ENCODE results near the gene LAPTM4A.
A peak's percentile ranks its signal among the peaks of the same experiment; 100 is the strongest.

LAPTM4A gene

DNA sequence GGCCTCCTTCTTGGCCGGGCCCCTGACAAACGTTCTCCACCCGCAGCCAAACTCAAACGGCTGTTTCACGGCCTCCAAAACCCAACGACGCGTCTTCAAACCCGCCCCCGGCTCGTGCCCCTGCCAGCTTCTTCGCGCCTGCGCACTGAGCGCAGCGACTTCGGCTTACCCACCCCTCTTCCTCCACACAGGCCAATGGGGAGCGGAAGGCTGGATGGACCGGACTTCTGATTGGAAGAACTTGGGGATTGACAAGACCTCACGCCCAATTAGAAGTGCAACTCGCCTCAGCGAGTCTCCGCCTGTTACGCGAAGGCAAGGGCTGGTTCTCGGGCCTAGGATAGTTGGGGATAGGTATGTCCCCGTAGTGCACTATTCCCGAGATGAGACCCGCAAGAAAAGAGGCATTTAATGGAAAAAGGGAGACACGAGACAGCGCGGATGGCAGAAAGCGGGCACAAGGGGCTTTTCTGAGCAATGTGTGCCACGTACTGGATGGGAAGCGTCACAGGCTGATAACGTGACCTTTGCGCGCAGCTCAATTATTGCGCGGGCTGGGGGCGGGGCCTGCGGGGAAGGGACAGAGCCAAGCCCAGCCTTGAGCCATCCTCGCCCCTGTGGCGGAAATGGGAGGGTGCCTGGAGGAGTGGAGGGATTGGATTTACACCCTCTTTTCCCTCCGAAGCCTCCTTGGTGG lies at the start of gene LAPTM4A:
Gene LAPTM4A (minus strand): TSS at position 97 of the 697 bp plus-strand sequence. CDS start 108 bp downstream, outside the sequence.
- in situ Hi-C loops (cut with MboI; ENCODE audit: low sequenced_read_pairs): no loop called here
- H3K27me3 ChIP-seq (ENCODE audit: low read depth): peaks cover 6% of the 10 kb centered on the region; the same call in 1 of the 2 replicates
- no peaks in the 10 kb centered on the region for H3K9me3 ChIP-seq

DNA sequence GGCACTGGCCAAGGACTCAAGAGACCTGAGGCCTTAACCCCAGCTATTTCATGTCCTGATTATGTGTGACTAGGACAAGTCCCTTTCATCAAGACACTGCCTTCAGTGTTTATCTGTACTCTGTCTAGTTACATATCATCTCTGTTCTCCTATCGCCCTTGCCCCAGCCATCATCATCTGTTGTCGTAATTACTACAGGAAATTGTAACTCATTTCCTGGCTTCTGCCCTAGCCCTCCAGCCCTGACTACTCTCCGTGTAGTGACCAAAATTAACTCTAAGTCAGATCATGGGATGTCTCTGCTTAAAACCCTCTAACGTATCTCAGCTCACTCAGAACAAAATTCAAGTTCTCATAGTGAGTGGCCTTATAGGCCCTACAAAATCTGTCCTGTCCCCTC lies 49.3 kb upstream of the LAPTM4A start:
- no peak for DNase-seq (ENCODE audit: low spot score in 2 of 2)
- H3K4me3 ChIP-seq: no peak overlapping the region
- H3K36me3 ChIP-seq (replicated peaks): no peaks in the 10 kb centered on the region
- in situ Hi-C loops (cut with MboI; ENCODE audit: low sequenced_read_pairs): no loop called here
- no peaks in the 10 kb centered on the region for H3K27me3 ChIP-seq (ENCODE audit: low read depth)
- no peaks in the 10 kb centered on the region for H3K9me3 ChIP-seq
- no peaks in the 10 kb centered on the region for H3K4me1 ChIP-seq

More for the DNA sequence above, at the start of gene LAPTM4A:
- DNase-seq (ENCODE audit: low spot score in 2 of 2): peak; percentile 98
- peaks cover 18% of the 10 kb centered on the region for H3K4me1 ChIP-seq
- H3K4me3 ChIP-seq: peak within 1 kb of the TSS; percentile 67
- H3K36me3 ChIP-seq (replicated peaks): no peaks in the 10 kb centered on the region

DNA sequence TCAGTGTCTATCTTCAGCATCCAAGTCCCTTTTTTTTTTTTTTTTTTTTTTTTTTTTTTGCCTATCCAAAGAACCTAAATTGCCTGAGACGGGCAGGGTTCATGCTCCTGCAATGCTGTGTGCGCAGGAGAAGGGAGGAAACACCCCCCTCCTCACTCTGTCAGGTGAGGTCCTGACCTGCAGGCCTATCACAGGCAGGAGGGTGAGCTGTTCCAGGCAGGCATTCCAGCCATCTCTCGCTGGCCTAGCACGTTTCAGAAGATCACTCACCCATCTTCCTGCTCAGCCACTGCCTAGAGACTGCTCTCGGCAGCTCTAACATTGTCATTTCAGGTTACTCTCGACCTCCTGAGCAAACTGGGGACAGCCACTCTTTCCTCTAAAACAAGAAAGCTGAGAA lies 48.4 kb upstream of the LAPTM4A start:
- H3K4me3 ChIP-seq: no peak overlapping the region
- H3K36me3 ChIP-seq (replicated peaks): no peaks in the 10 kb centered on the region
- peaks cover under 1% of the 10 kb centered on the region; the same call in 1 of the 2 replicates for H3K4me1 ChIP-seq
- in situ Hi-C loops (cut with MboI; ENCODE audit: low sequenced_read_pairs): no loop called here
- no peak for DNase-seq (ENCODE audit: low spot score in 2 of 2)
- no peaks in the 10 kb centered on the region for H3K9me3 ChIP-seq
- H3K27me3 ChIP-seq (ENCODE audit: low read depth): no peaks in the 10 kb centered on the region

DNA sequence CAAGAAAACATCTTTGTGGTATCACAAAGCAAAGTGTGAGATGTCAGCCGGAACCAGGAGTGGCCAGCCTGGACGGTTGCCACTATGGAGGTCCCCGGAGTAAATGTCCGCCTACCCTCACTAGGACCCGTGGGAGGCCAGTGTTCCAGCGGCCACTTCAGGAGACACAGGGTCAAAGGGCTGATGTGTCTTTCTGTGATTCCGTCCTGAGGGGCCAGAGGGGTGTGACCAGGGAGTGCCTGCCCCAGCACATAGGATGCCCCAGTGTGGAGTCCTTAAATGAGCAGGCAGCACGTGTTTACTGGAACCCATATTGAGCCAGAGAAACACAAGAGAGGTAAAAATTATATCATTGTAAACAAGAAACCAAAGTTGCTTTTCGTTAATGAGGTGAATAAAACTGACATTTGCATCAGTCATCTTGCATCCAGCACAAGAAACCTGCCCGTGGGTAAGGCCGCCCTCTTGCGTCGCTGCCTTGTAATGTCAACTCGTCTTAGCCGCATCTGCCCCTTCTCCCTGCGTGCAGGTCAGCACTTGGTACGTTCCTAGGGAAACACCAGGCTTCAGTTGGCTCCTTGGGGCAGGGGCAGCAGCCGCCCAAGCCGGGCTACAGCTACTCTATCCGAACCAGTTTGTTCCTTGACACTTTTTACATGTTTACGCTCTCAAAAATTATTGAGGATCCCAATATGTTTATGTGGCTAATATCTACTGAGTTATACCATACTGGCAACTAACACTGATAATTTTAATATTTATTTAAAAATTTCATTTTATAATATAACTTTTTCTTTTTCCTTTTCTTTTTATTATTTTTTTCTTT lies 46.7 kb upstream of the LAPTM4A start:
- Histone ChIP-seq H3K36me3 (replicated peaks) (no peaks in the 10 kb centered on the region), H3K4me3 (no peak overlapping the region), H3K27me3 (ENCODE audit: low read depth) (no peaks in the 10 kb centered on the region), H3K4me1 (peaks cover 3% of the 10 kb centered on the region; the same call in 1 of the 2 replicates), H3K9me3 (no peaks in the 10 kb centered on the region)
- peak; percentile 75 to 89 for DNase-seq (ENCODE audit: low spot score in 2 of 2)
- in situ Hi-C loops (cut with MboI; ENCODE audit: low sequenced_read_pairs): no loop called here

DNA sequence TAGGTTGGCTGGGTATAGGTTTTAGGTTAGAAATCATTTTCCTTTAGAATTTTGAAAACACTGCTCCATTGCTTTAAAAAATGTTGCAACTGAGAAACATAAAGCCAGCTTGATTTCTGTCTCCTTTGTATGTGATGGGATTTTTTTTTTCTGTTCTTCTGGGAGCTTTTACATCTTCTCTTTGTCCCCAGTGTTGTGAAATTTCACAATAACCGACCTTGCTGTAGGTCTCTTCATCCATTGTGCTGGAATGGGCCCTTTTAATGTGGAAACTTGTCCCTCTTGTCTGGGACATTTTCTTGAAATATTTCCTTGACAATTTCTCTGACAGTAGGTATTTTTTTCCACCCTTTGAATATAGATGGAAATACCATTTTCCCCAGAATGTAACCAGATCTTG lies 44.0 kb upstream of the LAPTM4A start:
- H3K4me1 ChIP-seq: peaks cover 3% of the 10 kb centered on the region; the same call in 1 of the 2 replicates
- no peak overlapping the region for H3K4me3 ChIP-seq
- no peaks in the 10 kb centered on the region for H3K27me3 ChIP-seq (ENCODE audit: low read depth)
- no peak for DNase-seq (ENCODE audit: low spot score in 2 of 2)
- H3K36me3 ChIP-seq (replicated peaks): no peaks in the 10 kb centered on the region
- in situ Hi-C loops (cut with MboI; ENCODE audit: low sequenced_read_pairs): no loop called here
- H3K9me3 ChIP-seq: no peaks in the 10 kb centered on the region

DNA sequence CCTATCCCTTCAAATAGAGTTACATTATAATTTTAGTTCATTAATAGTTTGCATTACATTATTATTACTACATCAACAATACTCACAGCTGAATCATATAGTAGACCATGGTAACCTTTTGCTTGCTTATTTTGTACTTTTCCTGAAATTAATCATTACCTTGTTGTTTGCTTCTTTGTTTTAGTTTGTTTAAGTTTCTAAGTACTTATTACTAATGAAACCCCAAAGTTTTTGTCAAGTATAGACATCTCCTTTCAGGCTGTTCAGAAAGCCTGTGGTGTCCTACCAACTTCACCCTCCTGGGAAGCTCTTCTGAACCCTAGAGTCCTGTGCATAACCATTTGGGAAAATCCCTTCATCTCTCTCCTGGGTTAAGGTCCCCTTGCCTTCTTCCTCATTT lies 43.5 kb upstream of the LAPTM4A start:
- in situ Hi-C loops (cut with MboI; ENCODE audit: low sequenced_read_pairs): no loop called here

DNA sequence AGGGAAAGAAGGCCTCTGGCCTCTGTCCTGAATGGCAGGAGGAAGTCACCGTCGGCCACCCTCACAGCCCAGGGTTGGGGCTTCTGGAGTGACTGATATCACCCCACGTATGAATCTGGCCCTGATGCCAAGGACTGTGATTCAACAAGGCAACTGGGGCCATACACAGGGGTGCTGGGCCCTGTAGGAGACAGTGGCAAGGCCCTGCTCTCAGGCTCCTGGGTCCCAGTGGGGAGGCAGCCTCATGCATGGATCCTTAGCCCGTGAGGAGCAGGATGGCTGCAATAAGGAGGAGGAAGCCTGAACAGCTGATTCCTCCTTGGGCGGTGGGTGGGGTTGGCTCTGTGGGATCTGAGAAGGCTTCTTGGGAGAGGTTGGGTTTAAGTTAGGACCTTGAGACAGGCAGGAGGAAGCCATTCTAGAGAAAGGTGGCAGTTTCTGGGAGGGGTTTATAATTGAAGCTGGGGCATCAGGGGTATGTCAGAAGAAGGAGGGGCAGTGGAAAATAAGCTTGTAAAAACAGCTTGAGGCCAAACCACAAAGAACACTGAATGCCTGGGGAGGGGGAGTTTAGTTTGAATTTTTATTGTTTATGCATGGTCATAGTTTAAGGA lies 42.8 kb upstream of the LAPTM4A start:
- DNase-seq (ENCODE audit: low spot score in 2 of 2): no peak
- in situ Hi-C loops (cut with MboI; ENCODE audit: low sequenced_read_pairs): no loop called here
- no peaks in the 10 kb centered on the region for H3K27me3 ChIP-seq (ENCODE audit: low read depth)
- H3K36me3 ChIP-seq (replicated peaks): no peaks in the 10 kb centered on the region
- H3K4me1 ChIP-seq: peaks cover 3% of the 10 kb centered on the region; the same call in 1 of the 2 replicates
- no peak overlapping the region for H3K4me3 ChIP-seq
- no peaks in the 10 kb centered on the region for H3K9me3 ChIP-seq

More for the DNA sequence above, 43.5 kb upstream of the LAPTM4A start:
- H3K36me3 ChIP-seq (replicated peaks): no peaks in the 10 kb centered on the region
- peaks cover 3% of the 10 kb centered on the region; the same call in 1 of the 2 replicates for H3K4me1 ChIP-seq
- no peaks in the 10 kb centered on the region for H3K9me3 ChIP-seq
- H3K27me3 ChIP-seq (ENCODE audit: low read depth): no peaks in the 10 kb centered on the region
- no peak for DNase-seq (ENCODE audit: low spot score in 2 of 2)
- no peak overlapping the region for H3K4me3 ChIP-seq

DNA sequence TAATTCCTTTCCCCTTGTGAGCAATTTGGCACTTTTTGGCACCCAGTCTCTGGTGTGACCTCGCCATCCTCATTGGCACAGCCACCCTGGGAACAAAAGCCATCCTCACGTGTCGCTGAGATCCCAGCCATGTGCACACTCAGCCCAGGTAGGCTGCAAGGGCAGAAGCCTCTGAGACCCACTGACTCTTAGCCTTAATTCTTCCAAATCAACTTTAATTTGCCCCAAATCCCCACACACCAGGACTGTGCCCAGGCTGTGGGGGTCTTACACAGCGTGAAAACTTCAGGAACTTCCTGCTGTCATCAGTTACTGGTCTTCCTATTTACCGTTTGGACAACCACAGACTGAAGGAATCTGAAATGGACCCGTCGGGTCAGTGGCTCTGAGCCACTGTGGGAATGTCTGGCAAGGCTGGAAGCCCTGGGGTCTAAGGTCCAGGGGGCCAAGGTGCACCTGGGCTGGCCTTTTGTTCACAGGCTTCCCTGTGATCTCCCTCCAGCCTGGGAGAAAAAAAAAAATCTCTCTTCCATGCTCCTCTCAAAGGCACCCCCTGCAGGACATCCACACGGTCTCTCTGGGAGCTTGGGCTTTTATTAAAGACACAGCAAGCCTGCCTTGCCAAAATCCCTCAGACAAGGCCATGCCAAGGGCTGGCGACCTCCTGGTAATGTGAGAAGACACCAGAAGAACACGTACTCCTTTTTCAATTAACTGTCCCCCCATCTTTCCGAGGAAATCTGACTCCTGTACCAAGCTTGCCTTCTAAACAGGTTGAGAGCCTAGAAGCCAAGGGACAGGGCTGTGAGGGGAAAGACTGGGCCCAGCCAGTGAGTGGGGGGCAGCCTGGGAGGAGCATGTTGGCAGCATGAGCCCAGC lies 42.1 kb upstream of the LAPTM4A start:
- peaks cover 3% of the 10 kb centered on the region; the same call in 1 of the 2 replicates for H3K4me1 ChIP-seq
- in situ Hi-C loops (cut with MboI; ENCODE audit: low sequenced_read_pairs): no loop called here
- no peak overlapping the region for H3K4me3 ChIP-seq
- H3K27me3 ChIP-seq (ENCODE audit: low read depth): no peaks in the 10 kb centered on the region
- no peaks in the 10 kb centered on the region for H3K9me3 ChIP-seq
- no peaks in the 10 kb centered on the region for H3K36me3 ChIP-seq (replicated peaks)
- peak; percentile 20 to 54 for DNase-seq (ENCODE audit: low spot score in 2 of 2)

DNA sequence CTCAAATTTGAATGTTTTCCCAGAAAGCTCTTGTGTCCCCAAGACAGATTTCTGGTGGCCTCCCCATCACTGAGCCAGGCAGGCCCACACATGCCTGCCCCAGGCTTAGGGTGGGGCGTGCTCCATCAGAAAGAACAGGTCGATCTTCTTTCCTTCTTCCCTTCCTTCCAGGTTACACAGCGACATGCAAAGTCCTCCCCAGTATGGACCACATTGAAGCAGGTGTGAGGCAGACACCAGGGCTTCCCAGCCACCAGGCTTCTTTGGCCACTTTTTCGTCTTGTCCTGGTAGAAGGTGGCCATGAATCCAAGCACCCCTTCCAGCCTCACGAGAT lies 41.4 kb upstream of the LAPTM4A start:
- Histone ChIP-seq H3K9me3 (no peaks in the 10 kb centered on the region), H3K4me3 (no peak overlapping the region), H3K27me3 (ENCODE audit: low read depth) (no peaks in the 10 kb centered on the region), H3K4me1 (peaks cover 3% of the 10 kb centered on the region; the same call in 1 of the 2 replicates), H3K36me3 (replicated peaks) (no peaks in the 10 kb centered on the region)
- DNase-seq (ENCODE audit: low spot score in 2 of 2): no peak
- in situ Hi-C loops (cut with MboI; ENCODE audit: low sequenced_read_pairs): no loop called here

DNA sequence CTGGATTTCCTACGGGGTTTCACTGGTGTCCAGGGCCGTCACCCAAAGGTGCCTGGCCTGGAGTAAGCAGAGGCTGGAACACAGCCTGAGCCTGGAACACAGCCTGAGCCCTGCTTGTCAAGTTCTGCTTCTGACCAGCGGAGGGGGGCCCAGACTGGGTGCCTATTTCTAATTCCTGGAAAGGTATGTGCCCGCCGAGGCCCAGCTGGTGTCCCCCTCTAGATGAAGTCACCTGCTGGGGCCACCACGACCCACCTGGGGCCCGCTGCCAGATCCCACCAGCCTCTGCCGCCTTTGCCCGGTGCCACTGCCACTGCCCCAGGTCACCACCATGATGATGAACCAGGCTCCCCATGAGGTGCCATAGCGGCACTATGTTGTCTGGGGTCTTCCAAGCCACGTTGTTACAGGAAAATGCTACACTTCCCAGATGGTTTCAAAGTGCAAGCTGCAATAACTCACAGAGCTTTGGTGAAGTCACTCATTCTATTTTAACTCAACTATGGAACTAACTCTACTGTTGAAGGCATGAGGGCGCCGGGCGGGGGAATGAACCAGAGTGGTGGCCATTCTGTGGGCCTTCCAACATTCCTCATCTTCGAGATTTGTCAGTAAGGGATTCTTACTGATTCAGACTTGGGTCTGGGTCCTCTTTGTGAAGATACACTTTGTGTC lies 40.9 kb upstream of the LAPTM4A start:
- Histone ChIP-seq H3K27me3 (ENCODE audit: low read depth) (no peaks in the 10 kb centered on the region), H3K36me3 (replicated peaks) (no peaks in the 10 kb centered on the region), H3K4me1 (peaks cover 3% of the 10 kb centered on the region; the same call in 1 of the 2 replicates), H3K4me3 (no peak overlapping the region), H3K9me3 (no peaks in the 10 kb centered on the region)
- in situ Hi-C loops (cut with MboI; ENCODE audit: low sequenced_read_pairs): no loop called here
- no peak for DNase-seq (ENCODE audit: low spot score in 2 of 2)

DNA sequence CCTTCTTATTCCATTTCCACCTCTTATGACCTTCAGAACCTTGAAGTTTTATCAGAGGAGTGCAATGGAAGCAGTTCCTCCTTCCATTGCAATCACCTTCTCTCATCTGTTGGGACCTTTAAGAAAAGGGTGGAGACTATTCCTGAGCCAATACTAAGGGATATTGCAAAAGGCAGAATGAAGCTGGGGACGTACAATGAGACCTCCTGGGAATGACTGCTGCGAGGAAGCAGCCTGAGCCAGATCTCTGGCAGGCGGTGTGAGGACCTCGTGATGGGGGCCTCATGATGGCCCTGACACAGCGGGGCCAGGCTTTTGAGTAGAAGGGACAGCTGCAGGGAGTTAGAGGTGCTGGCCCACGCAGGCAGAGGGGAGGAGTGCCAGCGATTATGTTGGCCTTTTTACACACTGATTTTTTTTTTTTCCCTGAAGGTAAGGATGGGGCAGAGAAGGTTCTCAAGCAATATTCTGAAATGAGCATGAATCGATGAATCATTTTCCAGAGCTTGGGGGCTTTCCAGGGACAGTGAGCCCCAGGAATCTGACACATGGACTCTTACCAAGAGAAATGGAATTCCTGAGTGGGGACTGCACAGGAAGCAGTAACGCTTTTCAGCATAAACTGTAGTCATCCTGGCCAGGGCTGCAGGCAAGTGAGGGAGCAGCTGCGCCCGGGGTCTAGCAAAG lies 40.0 kb upstream of the LAPTM4A start:
- H3K9me3 ChIP-seq: no peaks in the 10 kb centered on the region
- no peaks in the 10 kb centered on the region for H3K36me3 ChIP-seq (replicated peaks)
- H3K27me3 ChIP-seq (ENCODE audit: low read depth): no peaks in the 10 kb centered on the region
- in situ Hi-C loops (cut with MboI; ENCODE audit: low sequenced_read_pairs): no loop called here
- peaks cover 3% of the 10 kb centered on the region; the same call in 1 of the 2 replicates for H3K4me1 ChIP-seq
- no peak for DNase-seq (ENCODE audit: low spot score in 2 of 2)
- H3K4me3 ChIP-seq: no peak overlapping the region

DNA sequence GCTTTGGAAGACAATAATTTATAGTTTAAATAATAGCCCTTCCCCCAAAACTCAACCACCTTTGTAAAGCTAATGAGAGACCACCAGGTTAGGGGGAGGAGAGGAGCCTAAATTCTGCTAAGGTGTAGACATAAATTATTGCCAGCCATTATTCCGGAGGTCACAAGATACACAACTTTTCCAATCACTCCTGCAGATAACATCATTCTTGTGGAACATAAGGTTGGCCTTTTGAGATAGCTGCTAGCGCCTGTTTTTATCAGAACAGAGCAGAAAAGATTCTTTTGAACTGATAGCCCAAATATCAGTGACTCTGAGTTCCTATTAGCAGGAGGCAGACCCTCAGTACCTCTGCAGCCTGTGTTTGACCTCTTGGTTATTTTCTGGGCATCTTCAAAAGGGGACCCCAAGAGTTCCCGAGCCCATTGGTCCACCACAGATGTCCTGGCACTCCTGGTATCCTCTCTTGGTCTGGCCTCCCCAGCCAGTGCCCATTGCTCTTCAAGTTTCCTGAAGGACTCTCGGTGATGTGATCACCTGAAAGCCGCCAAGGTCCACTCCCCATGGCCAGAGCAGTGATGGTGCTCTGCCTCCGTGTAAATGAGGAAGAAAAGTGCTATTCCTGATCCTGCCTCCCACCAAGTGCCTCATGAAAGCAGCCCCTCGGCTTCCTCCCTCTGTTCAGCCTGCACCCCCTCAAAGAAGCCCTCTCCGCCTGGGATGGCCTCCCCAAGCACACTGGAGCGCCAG lies 38.5 kb upstream of the LAPTM4A start:
- Histone ChIP-seq H3K27me3 (ENCODE audit: low read depth) (no peaks in the 10 kb centered on the region), H3K4me3 (no peak overlapping the region), H3K4me1 (peaks cover 3% of the 10 kb centered on the region; the same call in 1 of the 2 replicates), H3K9me3 (no peaks in the 10 kb centered on the region), H3K36me3 (replicated peaks) (no peaks in the 10 kb centered on the region)
- in situ Hi-C loops (cut with MboI; ENCODE audit: low sequenced_read_pairs): no loop called here
- DNase-seq (ENCODE audit: low spot score in 2 of 2): no peak
